Measurements from ENCODE around the gene RNASE9.
"Not testable (repeated sequence)": the region's sequence is repeated elsewhere in the genome, so short reads cannot be mapped to it uniquely, and the experiment has no call there.

The RNASE9 gene

DNA sequence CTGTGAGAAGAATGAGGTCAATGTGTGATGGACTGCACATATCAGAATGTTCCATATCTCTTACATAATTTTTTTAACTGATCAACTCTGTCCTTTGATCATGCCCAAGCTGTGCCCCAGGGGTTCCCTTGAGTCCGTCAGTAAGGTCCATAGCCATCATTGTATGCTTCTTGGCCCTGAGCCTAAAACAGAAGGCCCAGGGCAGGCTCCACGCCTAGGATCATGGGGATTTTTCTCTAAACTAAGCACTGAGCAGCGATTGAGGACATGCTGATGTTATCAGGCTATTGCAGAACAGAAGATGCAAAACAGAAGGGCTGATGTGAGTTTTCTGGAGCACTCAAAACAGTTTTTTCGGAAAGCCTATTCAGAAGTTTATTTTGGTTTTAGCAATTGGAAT, 20.9 kb downstream of the RNASE9 start:
- no peak for DNase-seq (ENCODE audit: low read depth, low spot score)
- no peak overlapping the region for H3K4me3 ChIP-seq (ENCODE audit: low read length)

DNA sequence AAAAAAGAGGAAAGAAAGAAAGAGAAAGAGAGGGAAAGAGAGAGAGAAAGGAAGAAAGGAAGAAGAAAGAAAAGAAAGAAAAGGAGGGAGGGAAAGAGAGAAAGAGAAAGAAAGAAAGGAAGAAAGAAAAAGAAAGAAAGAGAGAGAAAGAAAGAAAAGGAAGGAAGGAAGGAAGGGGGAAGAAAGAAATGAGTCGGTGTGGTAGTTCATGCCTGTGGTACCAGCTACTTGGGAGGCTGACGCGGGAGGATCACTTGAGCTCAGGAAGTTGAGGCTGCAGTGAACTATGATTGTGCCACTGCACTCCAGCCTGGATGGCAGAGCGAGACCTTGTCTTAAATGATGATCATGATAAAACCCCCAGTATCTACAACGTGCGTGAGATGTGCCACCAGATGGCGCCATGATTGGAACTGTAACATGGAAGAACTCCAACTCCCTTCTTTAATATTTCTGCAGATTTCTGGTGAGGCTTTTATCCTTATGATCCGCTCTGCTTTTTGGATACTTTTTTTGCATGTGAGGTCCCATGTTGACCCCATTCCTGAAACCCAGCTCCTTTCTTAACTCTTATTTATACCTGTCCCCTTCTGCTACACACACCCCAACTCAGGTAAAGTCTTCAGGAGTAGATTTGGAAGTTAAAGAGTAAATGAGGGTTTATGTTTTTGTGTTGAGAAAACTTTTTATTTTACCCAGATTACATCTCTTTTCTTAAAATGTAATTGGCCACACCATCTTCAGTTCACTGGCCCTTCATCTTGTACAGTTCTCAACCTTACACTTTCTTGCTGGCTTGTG, 29.9 kb downstream of the RNASE9 start:
- H3K4me3 ChIP-seq (ENCODE audit: low read length): no peak overlapping the region
- peak; percentile 81 for DNase-seq (ENCODE audit: low read depth, low spot score)

DNA sequence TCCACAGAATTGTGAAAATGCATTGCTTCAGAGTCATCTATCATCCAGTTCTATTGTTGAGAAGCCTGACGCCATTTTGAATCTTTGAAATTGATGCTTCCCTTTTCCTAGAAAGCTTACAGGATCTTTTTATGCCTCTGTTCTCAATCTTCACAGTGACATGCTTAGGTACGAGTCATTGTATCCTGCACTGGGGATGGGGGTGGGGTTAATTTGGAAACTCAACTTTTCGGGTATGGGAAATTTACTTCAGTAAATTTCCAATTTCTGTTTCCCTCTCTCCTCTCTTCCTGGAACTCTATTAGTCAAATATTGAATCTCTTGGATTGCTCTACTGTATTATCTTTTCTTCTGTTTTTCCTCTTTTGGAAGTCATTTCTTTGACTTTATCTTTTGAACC, 31.0 kb downstream of the RNASE9 start:
- no peak for DNase-seq (ENCODE audit: low read depth, low spot score)

DNA sequence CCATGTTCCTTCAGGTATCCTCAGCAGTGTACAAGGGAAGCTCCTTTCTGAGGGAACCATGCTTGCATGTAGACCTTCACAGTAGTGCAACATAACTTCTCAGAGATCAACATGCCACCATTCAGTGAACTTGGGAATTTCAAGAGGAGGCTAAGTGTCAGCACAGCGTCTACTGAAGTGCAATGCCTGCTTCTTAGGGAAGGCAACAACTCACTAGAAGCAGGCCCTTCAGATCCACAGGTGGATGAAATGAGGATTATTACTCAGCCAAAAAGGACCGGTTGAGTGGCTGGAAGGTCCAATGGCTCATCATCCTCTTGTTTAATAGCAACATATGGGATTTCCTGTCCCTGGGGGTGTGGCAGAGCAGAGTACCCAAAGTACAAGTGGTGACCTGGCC, 36.8 kb downstream of the RNASE9 start:
- DNase-seq (ENCODE audit: low read depth, low spot score): no peak
- no peak overlapping the region for H3K4me3 ChIP-seq (ENCODE audit: low read length)

More for the DNA sequence above, 31.0 kb downstream of the RNASE9 start:
- H3K4me3 ChIP-seq (ENCODE audit: low read length): no peak overlapping the region

DNA sequence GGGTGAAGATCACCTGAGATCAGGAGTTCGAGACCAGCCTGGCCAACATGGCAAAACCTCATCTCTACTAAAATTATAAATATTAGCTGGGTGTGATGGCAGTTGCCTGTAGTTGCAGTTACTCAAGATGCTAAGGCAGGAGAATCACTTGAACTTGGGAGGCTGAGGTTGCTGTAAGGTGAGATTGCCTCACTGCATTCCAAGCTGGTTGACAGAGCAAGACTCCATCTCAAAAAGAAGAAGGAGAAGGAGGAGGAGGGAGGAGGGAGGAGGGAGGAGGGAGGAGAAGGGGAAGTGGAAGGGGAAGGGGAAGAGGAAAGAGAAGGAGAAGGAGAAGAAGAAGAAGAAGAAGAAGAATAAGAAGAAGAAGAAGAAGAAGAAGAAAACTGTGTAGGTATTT, 38.5 kb downstream of the RNASE9 start:
- no peak overlapping the region for H3K4me3 ChIP-seq (ENCODE audit: low read length)
- DNase-seq (ENCODE audit: low read depth, low spot score): no peak

DNA sequence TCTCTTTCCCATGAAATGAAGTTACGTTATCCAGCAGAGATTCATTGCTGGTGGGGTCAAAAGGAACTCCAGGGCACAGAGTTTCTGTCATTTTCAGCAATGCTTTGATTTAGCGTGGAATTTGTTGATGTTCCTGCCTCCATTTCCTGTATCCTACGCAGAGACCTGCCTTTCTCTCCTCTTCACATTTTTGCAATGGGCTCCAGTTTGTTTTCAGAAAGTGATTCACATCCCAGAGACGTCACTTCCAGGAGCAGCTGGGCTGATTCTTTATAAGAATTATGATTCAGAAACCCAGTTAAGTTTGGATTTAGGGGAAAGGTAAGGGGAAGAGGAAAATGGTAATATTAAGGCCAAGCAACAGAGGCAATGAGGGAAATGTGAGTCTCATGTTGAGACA, 43.9 kb downstream of the RNASE9 start:
- DNase-seq (ENCODE audit: low read depth, low spot score): no peak
- H3K4me3 ChIP-seq (ENCODE audit: low read length): no peak overlapping the region

DNA sequence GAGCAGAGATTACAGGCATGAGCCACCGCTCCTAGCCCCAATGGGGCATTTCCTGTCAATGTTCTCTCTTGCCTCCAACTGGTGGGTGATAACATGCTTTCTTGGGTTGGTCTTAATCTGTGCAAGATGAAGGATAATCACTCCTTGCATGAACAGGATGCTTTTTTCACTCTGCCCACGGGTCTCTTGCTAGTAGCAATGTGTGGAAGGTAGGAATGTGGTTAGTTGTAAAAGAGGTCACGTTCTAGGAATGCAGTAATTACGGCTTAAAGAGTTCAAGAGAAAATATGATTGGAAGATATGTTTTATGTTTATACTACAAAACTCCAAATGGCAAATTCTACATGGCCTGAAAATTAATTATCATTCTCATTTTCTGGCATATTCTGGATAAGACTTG, 45.0 kb downstream of the RNASE9 start:
- no peak for DNase-seq (ENCODE audit: low read depth, low spot score)
- no peak overlapping the region for H3K4me3 ChIP-seq (ENCODE audit: low read length)

DNA sequence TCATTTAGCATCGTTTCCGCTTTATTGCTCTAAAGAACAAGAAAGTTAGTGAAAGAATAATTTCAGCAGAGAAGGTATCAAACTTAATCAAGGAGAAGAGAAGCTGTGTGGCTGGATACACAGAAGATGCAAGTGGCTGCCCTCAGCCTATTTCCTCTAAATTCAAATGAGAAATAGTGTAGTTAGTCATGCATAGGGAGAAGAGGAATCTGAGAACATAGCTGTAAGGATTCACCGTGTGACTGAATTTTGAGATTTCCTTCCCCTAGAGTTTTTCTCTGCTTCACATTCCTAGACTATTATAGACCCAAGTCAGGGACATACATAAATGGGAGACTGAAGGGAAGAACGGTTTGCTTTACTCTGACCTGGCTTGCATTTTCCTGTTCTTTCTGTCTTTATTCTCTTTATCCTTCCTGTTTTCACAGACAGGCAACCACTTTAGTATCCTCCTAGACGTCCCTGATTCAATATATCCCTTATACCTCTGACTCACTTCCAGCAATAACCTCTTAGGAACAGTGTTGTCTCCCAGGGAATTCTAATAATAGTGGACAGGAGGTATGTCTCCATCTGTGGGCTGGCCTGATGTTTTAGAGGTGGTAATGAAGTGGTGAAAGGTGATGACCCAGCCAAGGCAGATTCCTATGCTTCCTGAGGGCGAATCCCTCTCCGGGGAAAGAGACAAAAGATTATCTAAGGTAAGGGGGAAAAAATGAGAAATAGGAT, 48.5 kb downstream of the RNASE9 start:
- DNase-seq (ENCODE audit: low read depth, low spot score): no peak

DNA sequence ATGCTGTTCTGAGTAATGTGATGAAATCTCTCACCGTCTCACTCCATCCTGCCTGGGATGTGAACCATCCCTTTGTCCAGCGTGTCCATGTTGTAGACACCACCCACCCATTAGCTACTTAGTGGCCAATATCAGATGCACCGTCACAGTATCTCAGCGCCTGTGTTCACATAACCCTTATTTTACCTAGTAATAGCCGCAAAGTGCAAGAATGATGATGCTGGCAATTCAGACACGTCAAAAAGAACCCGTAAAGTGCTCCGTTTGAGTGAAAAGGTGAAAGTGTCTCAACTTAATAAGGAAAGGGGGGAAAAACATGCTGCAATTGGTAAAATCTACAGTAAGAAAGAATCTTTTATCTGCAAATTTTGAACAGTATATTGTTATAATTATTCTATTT, 52.5 kb downstream of the RNASE9 start:
- DNase-seq (ENCODE audit: low read depth, low spot score): no peak

More for the DNA sequence above, 48.5 kb downstream of the RNASE9 start:
- H3K4me3 ChIP-seq (ENCODE audit: low read length): no peak overlapping the region

DNA sequence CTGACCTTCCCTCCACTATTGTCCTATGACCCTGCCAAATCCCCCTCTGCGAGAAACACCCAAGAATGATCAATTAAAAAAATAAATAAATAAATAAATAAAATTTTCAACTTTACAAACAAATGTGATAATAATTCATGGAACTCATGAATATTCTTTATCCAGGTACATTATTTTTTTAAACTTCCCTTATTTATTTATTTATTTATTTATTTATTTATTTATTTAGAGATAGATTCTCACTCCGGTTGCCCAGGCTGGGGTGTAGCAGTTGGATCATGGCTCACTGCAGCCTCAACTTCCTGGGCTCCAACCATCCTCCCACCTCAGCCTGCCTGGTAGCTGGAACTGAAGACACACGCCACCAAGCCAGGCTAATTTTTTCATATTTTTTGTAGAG, 53.3 kb downstream of the RNASE9 start:
- not testable (repeated sequence) for H3K4me3 ChIP-seq (ENCODE audit: low read length); DNase-seq (ENCODE audit: low read depth, low spot score)

More for the DNA sequence above, 52.5 kb downstream of the RNASE9 start:
- H3K4me3 ChIP-seq (ENCODE audit: low read length): no peak overlapping the region

DNA sequence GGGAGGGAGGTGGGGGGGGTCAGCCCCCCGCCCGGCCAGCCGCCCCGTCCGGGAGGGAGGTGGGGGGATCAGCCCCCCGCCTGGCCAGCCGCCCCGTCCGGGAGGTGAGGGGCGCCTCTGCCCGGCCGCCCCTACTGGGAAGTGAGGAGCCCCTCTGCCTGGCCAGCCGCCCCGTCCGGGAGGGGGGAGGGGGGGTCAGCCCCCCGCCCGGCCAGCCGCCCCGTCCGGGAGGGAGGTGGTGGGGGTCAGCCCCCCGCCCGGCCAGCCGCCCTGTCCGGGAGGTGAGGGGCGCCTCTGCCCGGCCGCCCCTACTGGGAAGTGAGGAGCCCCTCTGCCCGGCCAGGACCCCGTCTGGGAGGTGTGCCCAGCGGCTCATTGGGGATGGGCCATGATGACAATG, 54.1 kb downstream of the RNASE9 start:
- H3K4me3 ChIP-seq (ENCODE audit: low read length); DNase-seq (ENCODE audit: low read depth, low spot score): not testable (repeated sequence)

DNA sequence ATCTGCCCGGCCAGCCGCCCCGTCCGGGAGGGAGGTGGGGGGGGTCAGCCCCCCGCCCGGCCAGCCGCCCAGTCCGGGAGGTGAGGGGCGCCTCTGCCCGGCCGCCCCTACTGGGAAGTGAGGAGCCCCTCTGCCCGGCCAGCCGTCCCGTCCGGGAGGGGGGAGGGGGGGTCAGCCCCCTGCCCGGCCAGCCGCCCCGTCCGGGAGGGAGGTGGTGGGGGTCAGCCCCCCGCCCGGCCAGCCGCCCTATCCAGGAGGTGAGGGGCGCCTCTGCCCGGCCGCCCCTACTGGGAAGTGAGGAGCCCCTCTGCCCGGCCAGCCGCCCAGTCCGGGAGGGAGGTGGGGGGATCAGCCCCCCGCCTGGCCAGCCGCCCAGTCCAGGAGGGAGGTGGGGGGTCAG, 54.6 kb downstream of the RNASE9 start:
- not testable (repeated sequence) for H3K4me3 ChIP-seq (ENCODE audit: low read length); DNase-seq (ENCODE audit: low read depth, low spot score)

All from Jurkat, Clone E6-1 (cell line).